Panc1 (cell line): Measurements from ENCODE around the gene PIGR. TPM values are rescaled to one million over a fixed set of nuclear protein-coding genes. Genes with fewer than 3 reads are reported as not detected.

ENCODE experiments used
- ATAC-seq: fragments of 200-7000 bp; cut with Tn5 transposase; 2 replicates; pipeline ENCODE4 v1.9.1; 2020; ENCODE audit warnings: mild to moderate bottlenecking, moderate library complexity
- BruUV-seq: library from RNA; stranded (reverse); fragments of 400-500 nt; replicated peaks from 2 replicates; lab custom pipeline; 2021; lab: Mats Ljungman, UMichigan
- CTCF ChIA-PET: fragments of 300-600 bp; sonication (Branson Sonifier 250); formaldehyde crosslinking; loops from one replicate; lab custom pipeline; 2022; ENCODE audit warnings: antibody characterized with exemption; lab: Charles Lee
- POLR2A ChIA-PET: fragments of 300-600 bp; sonication (Branson Sonifier 250); formaldehyde crosslinking; loops from one replicate; lab custom pipeline; 2022; ENCODE audit warnings: antibody characterized with exemption; lab: Charles Lee
- DNase-seq: peaks from one replicate; pipeline ENCODE4 v3.0.0-alpha.2; 2010; ENCODE audit warnings: low read depth, low spot score
- H3K27ac ChIP-seq: 2 replicates; pipeline ENCODE4 v1.5.1; 2011; ENCODE audit warnings: mild to moderate bottlenecking, low read length, inconsistent platforms
- H3K27me3 ChIP-seq: fragments of 200-500 bp; sonication (Bioruptor generic); 2 replicates; pipeline ENCODE4 v1.6.0; 2014; ENCODE audit warnings: low read length, inconsistent platforms; ENCODE audit not compliant: control insufficient read depth, insufficient read depth
- H3K36me3 ChIP-seq: fragments of 200-500 bp; sonication (Bioruptor generic); 2 replicates; pipeline ENCODE4 v1.5.1; 2014; ENCODE audit warnings: inconsistent platforms, mild to moderate bottlenecking, low read length, moderate library complexity; ENCODE audit not compliant: control insufficient read depth, insufficient read depth
- H3K4me1 ChIP-seq: 2 replicates; pipeline ENCODE4 v1.5.1; 2011; ENCODE audit warnings: inconsistent platforms, mild to moderate bottlenecking, low read length, moderate library complexity; ENCODE audit not compliant: control insufficient read depth, insufficient read depth
- H3K4me3 ChIP-seq, 2 experiments: 2 replicates each; pipeline ENCODE4 v1.5.1; 2011 to 2012; ENCODE audit warnings: low read depth in 2 of 2, low read length in 2 of 2, mild to moderate bottlenecking in 2 of 2, inconsistent platforms in 1 of 2, moderate library complexity in 1 of 2
- H3K9me3 ChIP-seq: fragments of 200-500 bp; sonication (Bioruptor generic); 2 replicates; pipeline ENCODE4 v1.5.1; 2014; ENCODE audit warnings: low read depth, mild to moderate bottlenecking, inconsistent platforms, low read length, moderate library complexity; ENCODE audit not compliant: control insufficient read depth, insufficient read depth
- CTCF ChIP-seq: fragments of 450-650 bp; IDR thresholded peaks from 2 replicates; pipeline ENCODE4 v1.5.1; 2017; ENCODE audit warnings: mild to moderate bottlenecking
- POLR2AphosphoS5 ChIP-seq: IDR thresholded peaks from 2 replicates; pipeline ENCODE4 v1.6.1; 2012; ENCODE audit warnings: mild to moderate bottlenecking, low read depth, low read length, moderate library complexity
- REST ChIP-seq, 2 experiments: IDR thresholded peaks; 2 replicates each; pipeline ENCODE4 v1.6.1; 2011 to 2012; ENCODE audit warnings: low read depth in 2 of 2, control low read depth in 1 of 2, low read length in 1 of 2, mild to moderate bottlenecking in 1 of 2, moderate library complexity in 1 of 2; ENCODE audit not compliant: insufficient read depth in 1 of 2
- SIN3A ChIP-seq: IDR thresholded peaks from 2 replicates; pipeline ENCODE4 v1.6.1; 2012; ENCODE audit warnings: low read depth, mild to moderate bottlenecking, low read length, moderate library complexity, borderline replicate concordance; ENCODE audit not compliant: insufficient read depth
- TCF7L2 ChIP-seq: IDR thresholded peaks from 2 replicates; pipeline ENCODE4 v1.6.1; 2011; ENCODE audit warnings: mild to moderate bottlenecking, low read depth, low read length, inconsistent platforms
- in situ Hi-C: cut with HindIII; loops from 2 replicates; pipeline ENCODE4 v1.10.0; 2016; ENCODE audit warnings: low sequenced_read_pairs, low pct_unique_long_range_greater_than_20kb
- intact Hi-C: fragments of 100-400 bp; cut with micrococcal nuclease; formaldehyde crosslinking; loops from one replicate; pipeline ENCODE4 v1.10.0; 2022; ENCODE audit not compliant: unreplicated experiment
- total RNA-seq: library from RNA; stranded (reverse); gene quantifications from one replicate; pipeline ENCODE4 v1.2.1, GENCODE V29; 2021; ENCODE audit not compliant: unreplicated experiment

The PIGR gene
- total RNA-seq, 1 experiment from 2014 or later = 1.4 TPM

DNA sequence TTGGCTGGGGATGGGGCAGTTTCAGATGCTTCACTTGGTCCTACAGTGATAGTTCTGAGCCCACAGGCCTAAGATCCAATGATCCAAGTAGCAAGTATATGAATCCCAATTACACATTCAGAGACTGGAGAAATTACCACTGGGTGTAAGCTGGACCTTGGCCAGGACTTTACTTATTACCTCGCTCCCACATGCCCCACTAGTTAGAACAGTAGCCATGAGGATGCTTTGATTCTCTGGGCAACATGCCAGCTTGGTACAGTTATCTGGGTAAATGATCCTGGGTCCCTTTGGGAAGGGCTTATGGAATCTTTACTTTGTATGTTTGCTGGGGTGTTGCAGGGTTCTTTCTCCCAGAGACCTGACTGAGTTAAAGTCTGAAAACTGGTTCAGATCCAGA is 29.0 kb upstream of the PIGR start:
- no peak overlapping the region for H3K27ac ChIP-seq
- DNase-seq (no peak), ATAC-seq (no peak)
- no peaks in the 10 kb centered on the region for H3K4me1 ChIP-seq
- ChIA-PET CTCF (no interaction called here), POLR2A (no interaction called here)
- no peak for TF ChIP-seq SIN3A
- no peak for TF ChIP-seq POLR2AphosphoS5
- no peak for TF ChIP-seq TCF7L2
- no peak for TF ChIP-seq CTCF
- TF ChIP-seq REST (IDR thresholded peaks at IDR 0.05; ENCODE audit: insufficient read depth in 1 of 2, low read depth in 2 of 2, low read length in 1 of 2) = no peak
- in situ Hi-C loops = no loop called here
- intact Hi-C loops = no loop called here
- no TSS peak for BruUV-seq
- H3K36me3 ChIP-seq = no peaks in the 10 kb centered on the region
- H3K9me3 ChIP-seq = no peaks in the 10 kb centered on the region
- H3K27me3 ChIP-seq = peaks cover 18% of the 10 kb centered on the region
- no peak overlapping the region for H3K4me3 ChIP-seq

- TF ChIP-seq SIN3A = no peak
- no peak for TF ChIP-seq CTCF
- no peak for TF ChIP-seq POLR2AphosphoS5
- no peak for TF ChIP-seq REST (IDR thresholded peaks at IDR 0.05; ENCODE audit: insufficient read depth in 1 of 2, low read depth in 2 of 2, low read length in 1 of 2)
- TF ChIP-seq TCF7L2 = no peak
- no peaks in the 10 kb centered on the region for H3K36me3 ChIP-seq
- H3K9me3 ChIP-seq = no peaks in the 10 kb centered on the region
- in situ Hi-C loops (no loop called here), intact Hi-C loops (no loop called here)
- no TSS peak for BruUV-seq
- H3K4me3 ChIP-seq = no peak overlapping the region
- ATAC-seq (no peak), DNase-seq (no peak)
- POLR2A ChIA-PET = no interaction called here
- H3K27me3 ChIP-seq = peaks cover 17% of the 10 kb centered on the region
- H3K27ac ChIP-seq = no peak overlapping the region
- no peaks in the 10 kb centered on the region for H3K4me1 ChIP-seq
- CTCF ChIA-PET = no interaction called here
These were observed 27.9 kb upstream of the PIGR start for GRCh38 chr1:206974140-206974539.
